Measurements from ENCODE around the gene CAB39. TPM values are rescaled to one million over a fixed set of nuclear protein-coding genes. Genes with fewer than 3 reads are reported as not detected.
A peak's percentile ranks its signal among the peaks of the same experiment; 100 is the strongest.

Gene CAB39
- total RNA-seq, 4 donors from 2014 or later = 53.0 to 67.1 (median 59.5) TPM

GRCh38 chr2:230828272-230828961, 115.8 kb downstream of the CAB39 start:
- Histone ChIP-seq H3K27me3 (peaks cover 46% of the 10 kb centered on the region), H3K9me3 (no peaks in the 10 kb centered on the region), H3K36me3 (no peaks in the 10 kb centered on the region), H3K27ac (no peak overlapping the region), H3K4me3 (peak overlapping the region; percentile 39), H3K4me1 (peaks cover 15% of the 10 kb centered on the region)
- DNase-seq (ENCODE audit: low spot score in 2 of 2) = no peak
- 22% methylated on average over 19 of the region's 61 CpGs for WGBS
- TF ChIP-seq CTCF (IDR thresholded peaks at IDR 0.05) (no peak), POLR2A (IDR thresholded peaks at IDR 0.05) (no peak), EP300 (IDR thresholded peaks at IDR 0.05) (no peak), POLR2AphosphoS5 (IDR thresholded peaks at IDR 0.05) (no peak)

- no peak for DNase-seq (ENCODE audit: low spot score in 2 of 2)
- Histone ChIP-seq H3K9me3 (no peaks in the 10 kb centered on the region), H3K27ac (no peak overlapping the region), H3K4me1 (peaks cover 14% of the 10 kb centered on the region), H3K4me3 (no peak overlapping the region), H3K36me3 (no peaks in the 10 kb centered on the region), H3K27me3 (peaks cover 46% of the 10 kb centered on the region)
- WGBS = 90% methylated on average over 4 of the region's 14 CpGs
- TF ChIP-seq POLR2AphosphoS5 (IDR thresholded peaks at IDR 0.05) (no peak), EP300 (IDR thresholded peaks at IDR 0.05) (no peak), CTCF (IDR thresholded peaks at IDR 0.05) (no peak), POLR2A (IDR thresholded peaks at IDR 0.05) (no peak)
Measured at GRCh38 chr2:230829293-230829692, 116.7 kb downstream of the CAB39 start.

- peaks cover 46% of the 10 kb centered on the region for H3K27me3 ChIP-seq
- H3K27ac ChIP-seq = no peak overlapping the region
- H3K9me3 ChIP-seq = no peaks in the 10 kb centered on the region
- no peak for DNase-seq (ENCODE audit: low spot score in 2 of 2)
- no peaks in the 10 kb centered on the region for H3K36me3 ChIP-seq
- H3K4me1 ChIP-seq = peaks cover 11% of the 10 kb centered on the region
- H3K4me3 ChIP-seq = no peak overlapping the region
- TF ChIP-seq CTCF (IDR thresholded peaks at IDR 0.05) (no peak), EP300 (IDR thresholded peaks at IDR 0.05) (no peak)
- WGBS = 95% methylated on average over 7 of the region's 7 CpGs
Measured at GRCh38 chr2:230829959-230830358, 117.3 kb downstream of the CAB39 start.

- Histone ChIP-seq H3K27me3 (peaks cover 46% of the 10 kb centered on the region), H3K36me3 (no peaks in the 10 kb centered on the region), H3K4me1 (peaks cover 11% of the 10 kb centered on the region), H3K9me3 (no peaks in the 10 kb centered on the region), H3K4me3 (no peak overlapping the region), H3K27ac (no peak overlapping the region)
- 87% methylated on average over 7 of the region's 7 CpGs for WGBS
- TF ChIP-seq EP300 (IDR thresholded peaks at IDR 0.05) (no peak), CTCF (IDR thresholded peaks at IDR 0.05) (no peak), POLR2AphosphoS5 (IDR thresholded peaks at IDR 0.05) (no peak), POLR2A (IDR thresholded peaks at IDR 0.05) (no peak)
- DNase-seq (ENCODE audit: low spot score in 2 of 2) = no peak
Measured at GRCh38 chr2:230830428-230830827, 117.8 kb downstream of the CAB39 start.

GRCh38 chr2:230840301-230840700, 127.7 kb downstream of the CAB39 start:
- 26% methylated on average over 2 of the region's 2 CpGs for WGBS
- H3K4me3 ChIP-seq = no peak overlapping the region
- no peaks in the 10 kb centered on the region for H3K9me3 ChIP-seq
- no peaks in the 10 kb centered on the region for H3K36me3 ChIP-seq
- DNase-seq (ENCODE audit: low spot score in 2 of 2) = no peak
- no peaks in the 10 kb centered on the region for H3K27me3 ChIP-seq
- no peaks in the 10 kb centered on the region for H3K4me1 ChIP-seq
- TF ChIP-seq POLR2AphosphoS5 (IDR thresholded peaks at IDR 0.05) = no peak
- no peak for TF ChIP-seq POLR2A (IDR thresholded peaks at IDR 0.05)
- no peak for TF ChIP-seq EP300 (IDR thresholded peaks at IDR 0.05)
- TF ChIP-seq CTCF (IDR thresholded peaks at IDR 0.05) = no peak
- no peak overlapping the region for H3K27ac ChIP-seq
